Panc1 (cell line): ENCODE data around the gene ITGB2. TPM values are rescaled to one million over a fixed set of nuclear protein-coding genes. Genes with fewer than 3 reads are reported as not detected.

Experiments used
- ATAC-seq: fragments of 200-7000 bp; cut with Tn5 transposase; 2 replicates; pipeline ENCODE4 v1.9.1; 2020; ENCODE audit warnings: mild to moderate bottlenecking, moderate library complexity
- BruUV-seq: library from RNA; stranded (reverse); fragments of 400-500 nt; replicated peaks from 2 replicates; lab custom pipeline; 2021; lab: Mats Ljungman, UMichigan
- CTCF ChIA-PET: fragments of 300-600 bp; sonication (Branson Sonifier 250); formaldehyde crosslinking; loops from one replicate; lab custom pipeline; 2022; ENCODE audit warnings: antibody characterized with exemption; lab: Charles Lee
- POLR2A ChIA-PET: fragments of 300-600 bp; sonication (Branson Sonifier 250); formaldehyde crosslinking; loops from one replicate; lab custom pipeline; 2022; ENCODE audit warnings: antibody characterized with exemption; lab: Charles Lee
- DNase-seq: peaks from one replicate; pipeline ENCODE4 v3.0.0-alpha.2; 2010; ENCODE audit warnings: low read depth, low spot score
- H3K27ac ChIP-seq: 2 replicates; pipeline ENCODE4 v1.5.1; 2011; ENCODE audit warnings: mild to moderate bottlenecking, low read length, inconsistent platforms
- H3K27me3 ChIP-seq: fragments of 200-500 bp; sonication (Bioruptor generic); 2 replicates; pipeline ENCODE4 v1.6.0; 2014; ENCODE audit warnings: low read length, inconsistent platforms; ENCODE audit not compliant: control insufficient read depth, insufficient read depth
- H3K36me3 ChIP-seq: fragments of 200-500 bp; sonication (Bioruptor generic); 2 replicates; pipeline ENCODE4 v1.5.1; 2014; ENCODE audit warnings: inconsistent platforms, mild to moderate bottlenecking, low read length, moderate library complexity; ENCODE audit not compliant: control insufficient read depth, insufficient read depth
- H3K4me1 ChIP-seq: 2 replicates; pipeline ENCODE4 v1.5.1; 2011; ENCODE audit warnings: inconsistent platforms, mild to moderate bottlenecking, low read length, moderate library complexity; ENCODE audit not compliant: control insufficient read depth, insufficient read depth
- H3K4me3 ChIP-seq, 2 experiments: 2 replicates each; pipeline ENCODE4 v1.5.1; 2011 to 2012; ENCODE audit warnings: low read depth in 2 of 2, low read length in 2 of 2, mild to moderate bottlenecking in 2 of 2, inconsistent platforms in 1 of 2, moderate library complexity in 1 of 2
- H3K9me3 ChIP-seq: fragments of 200-500 bp; sonication (Bioruptor generic); 2 replicates; pipeline ENCODE4 v1.5.1; 2014; ENCODE audit warnings: low read depth, mild to moderate bottlenecking, inconsistent platforms, low read length, moderate library complexity; ENCODE audit not compliant: control insufficient read depth, insufficient read depth
- POLR2AphosphoS5 ChIP-seq: IDR thresholded peaks from 2 replicates; pipeline ENCODE4 v1.6.1; 2012; ENCODE audit warnings: mild to moderate bottlenecking, low read depth, low read length, moderate library complexity
- SIN3A ChIP-seq: IDR thresholded peaks from 2 replicates; pipeline ENCODE4 v1.6.1; 2012; ENCODE audit warnings: low read depth, mild to moderate bottlenecking, low read length, moderate library complexity, borderline replicate concordance; ENCODE audit not compliant: insufficient read depth
- TCF7L2 ChIP-seq: IDR thresholded peaks from 2 replicates; pipeline ENCODE4 v1.6.1; 2011; ENCODE audit warnings: mild to moderate bottlenecking, low read depth, low read length, inconsistent platforms
- in situ Hi-C: cut with HindIII; loops from 2 replicates; pipeline ENCODE4 v1.10.0; 2016; ENCODE audit warnings: low sequenced_read_pairs, low pct_unique_long_range_greater_than_20kb
- intact Hi-C: fragments of 100-400 bp; cut with micrococcal nuclease; formaldehyde crosslinking; loops from one replicate; pipeline ENCODE4 v1.10.0; 2022; ENCODE audit not compliant: unreplicated experiment
- total RNA-seq: library from RNA; stranded (reverse); gene quantifications from one replicate; pipeline ENCODE4 v1.2.1, GENCODE V29; 2021; ENCODE audit not compliant: unreplicated experiment
- TF ChIP-seq, protein P1 (sequence below): fragments of 450-650 bp; IDR thresholded peaks from 2 replicates; pipeline ENCODE4 v1.5.1; 2017; ENCODE audit warnings: mild to moderate bottlenecking
- TF ChIP-seq, protein P2 (sequence below), 2 experiments: IDR thresholded peaks; 2 replicates each; pipeline ENCODE4 v1.6.1; 2011 to 2012; ENCODE audit warnings: low read depth in 2 of 2, control low read depth in 1 of 2, low read length in 1 of 2, mild to moderate bottlenecking in 1 of 2, moderate library complexity in 1 of 2; ENCODE audit not compliant: insufficient read depth in 1 of 2

The ITGB2 gene
- total RNA-seq, 1 experiment from 2014 or later = 3.0 TPM

DNA sequence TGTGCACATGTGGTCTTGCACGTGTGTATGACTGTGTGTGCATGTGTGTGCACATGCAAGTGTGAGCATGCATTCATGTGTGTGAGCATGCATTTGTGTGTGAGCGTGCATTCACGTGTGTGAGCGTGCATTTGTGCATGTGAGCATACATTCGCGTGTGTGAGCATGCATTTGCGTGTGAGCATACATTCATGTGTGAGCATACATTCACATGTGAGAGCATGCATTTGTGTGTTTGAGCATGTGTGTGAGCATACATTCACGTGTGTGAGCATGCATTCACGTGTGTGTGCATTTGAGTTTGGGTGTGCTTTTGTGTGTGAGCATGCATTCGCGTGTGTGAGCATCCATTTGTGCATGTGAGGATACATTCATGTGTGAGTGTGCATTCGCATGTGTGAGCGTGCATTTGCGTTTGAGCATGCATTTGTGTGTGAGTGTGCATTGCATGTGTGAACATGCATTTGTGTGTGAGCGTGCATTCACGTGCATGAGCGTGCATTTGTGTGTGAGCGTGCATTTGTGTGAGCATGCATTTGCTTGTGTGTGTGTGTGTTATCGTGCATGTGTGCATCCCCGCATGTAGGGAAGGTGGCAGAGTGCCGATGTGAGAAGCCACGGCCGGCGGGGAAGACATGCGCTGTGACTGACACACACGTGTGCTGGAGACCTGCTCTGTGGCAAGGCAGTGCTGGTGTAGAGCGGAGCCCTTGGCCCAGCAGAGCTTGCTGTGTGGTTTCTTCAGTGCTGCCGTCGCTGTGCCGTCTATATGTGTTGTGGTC, 18.2 kb downstream of the ITGB2 start:
- intact Hi-C loops = no loop called here
- DNase-seq = no peak
- no peaks in the 10 kb centered on the region for H3K27me3 ChIP-seq
- no peaks in the 10 kb centered on the region for H3K36me3 ChIP-seq
- no peak overlapping the region for H3K27ac ChIP-seq
- CTCF ChIA-PET = no interaction called here
- H3K4me3 ChIP-seq = no peak overlapping the region
- no TSS peak for BruUV-seq
- POLR2A ChIA-PET = no interaction called here
- H3K4me1 ChIP-seq = no peaks in the 10 kb centered on the region
- no peaks in the 10 kb centered on the region for H3K9me3 ChIP-seq
- ATAC-seq = no peak
- in situ Hi-C loops = no loop called here
- TF ChIP-seq TCF7L2 (no peak), POLR2AphosphoS5 (no peak), SIN3A (no peak)
- TF ChIP-seq, protein P1, sequence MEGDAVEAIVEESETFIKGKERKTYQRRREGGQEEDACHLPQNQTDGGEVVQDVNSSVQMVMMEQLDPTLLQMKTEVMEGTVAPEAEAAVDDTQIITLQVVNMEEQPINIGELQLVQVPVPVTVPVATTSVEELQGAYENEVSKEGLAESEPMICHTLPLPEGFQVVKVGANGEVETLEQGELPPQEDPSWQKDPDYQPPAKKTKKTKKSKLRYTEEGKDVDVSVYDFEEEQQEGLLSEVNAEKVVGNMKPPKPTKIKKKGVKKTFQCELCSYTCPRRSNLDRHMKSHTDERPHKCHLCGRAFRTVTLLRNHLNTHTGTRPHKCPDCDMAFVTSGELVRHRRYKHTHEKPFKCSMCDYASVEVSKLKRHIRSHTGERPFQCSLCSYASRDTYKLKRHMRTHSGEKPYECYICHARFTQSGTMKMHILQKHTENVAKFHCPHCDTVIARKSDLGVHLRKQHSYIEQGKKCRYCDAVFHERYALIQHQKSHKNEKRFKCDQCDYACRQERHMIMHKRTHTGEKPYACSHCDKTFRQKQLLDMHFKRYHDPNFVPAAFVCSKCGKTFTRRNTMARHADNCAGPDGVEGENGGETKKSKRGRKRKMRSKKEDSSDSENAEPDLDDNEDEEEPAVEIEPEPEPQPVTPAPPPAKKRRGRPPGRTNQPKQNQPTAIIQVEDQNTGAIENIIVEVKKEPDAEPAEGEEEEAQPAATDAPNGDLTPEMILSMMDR = no peak
- TF ChIP-seq, protein P2, sequence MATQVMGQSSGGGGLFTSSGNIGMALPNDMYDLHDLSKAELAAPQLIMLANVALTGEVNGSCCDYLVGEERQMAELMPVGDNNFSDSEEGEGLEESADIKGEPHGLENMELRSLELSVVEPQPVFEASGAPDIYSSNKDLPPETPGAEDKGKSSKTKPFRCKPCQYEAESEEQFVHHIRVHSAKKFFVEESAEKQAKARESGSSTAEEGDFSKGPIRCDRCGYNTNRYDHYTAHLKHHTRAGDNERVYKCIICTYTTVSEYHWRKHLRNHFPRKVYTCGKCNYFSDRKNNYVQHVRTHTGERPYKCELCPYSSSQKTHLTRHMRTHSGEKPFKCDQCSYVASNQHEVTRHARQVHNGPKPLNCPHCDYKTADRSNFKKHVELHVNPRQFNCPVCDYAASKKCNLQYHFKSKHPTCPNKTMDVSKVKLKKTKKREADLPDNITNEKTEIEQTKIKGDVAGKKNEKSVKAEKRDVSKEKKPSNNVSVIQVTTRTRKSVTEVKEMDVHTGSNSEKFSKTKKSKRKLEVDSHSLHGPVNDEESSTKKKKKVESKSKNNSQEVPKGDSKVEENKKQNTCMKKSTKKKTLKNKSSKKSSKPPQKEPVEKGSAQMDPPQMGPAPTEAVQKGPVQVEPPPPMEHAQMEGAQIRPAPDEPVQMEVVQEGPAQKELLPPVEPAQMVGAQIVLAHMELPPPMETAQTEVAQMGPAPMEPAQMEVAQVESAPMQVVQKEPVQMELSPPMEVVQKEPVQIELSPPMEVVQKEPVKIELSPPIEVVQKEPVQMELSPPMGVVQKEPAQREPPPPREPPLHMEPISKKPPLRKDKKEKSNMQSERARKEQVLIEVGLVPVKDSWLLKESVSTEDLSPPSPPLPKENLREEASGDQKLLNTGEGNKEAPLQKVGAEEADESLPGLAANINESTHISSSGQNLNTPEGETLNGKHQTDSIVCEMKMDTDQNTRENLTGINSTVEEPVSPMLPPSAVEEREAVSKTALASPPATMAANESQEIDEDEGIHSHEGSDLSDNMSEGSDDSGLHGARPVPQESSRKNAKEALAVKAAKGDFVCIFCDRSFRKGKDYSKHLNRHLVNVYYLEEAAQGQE (IDR thresholded peaks at IDR 0.05; ENCODE audit: insufficient read depth in 1 of 2, low read depth in 2 of 2, low read length in 1 of 2) = no peak

DNA sequence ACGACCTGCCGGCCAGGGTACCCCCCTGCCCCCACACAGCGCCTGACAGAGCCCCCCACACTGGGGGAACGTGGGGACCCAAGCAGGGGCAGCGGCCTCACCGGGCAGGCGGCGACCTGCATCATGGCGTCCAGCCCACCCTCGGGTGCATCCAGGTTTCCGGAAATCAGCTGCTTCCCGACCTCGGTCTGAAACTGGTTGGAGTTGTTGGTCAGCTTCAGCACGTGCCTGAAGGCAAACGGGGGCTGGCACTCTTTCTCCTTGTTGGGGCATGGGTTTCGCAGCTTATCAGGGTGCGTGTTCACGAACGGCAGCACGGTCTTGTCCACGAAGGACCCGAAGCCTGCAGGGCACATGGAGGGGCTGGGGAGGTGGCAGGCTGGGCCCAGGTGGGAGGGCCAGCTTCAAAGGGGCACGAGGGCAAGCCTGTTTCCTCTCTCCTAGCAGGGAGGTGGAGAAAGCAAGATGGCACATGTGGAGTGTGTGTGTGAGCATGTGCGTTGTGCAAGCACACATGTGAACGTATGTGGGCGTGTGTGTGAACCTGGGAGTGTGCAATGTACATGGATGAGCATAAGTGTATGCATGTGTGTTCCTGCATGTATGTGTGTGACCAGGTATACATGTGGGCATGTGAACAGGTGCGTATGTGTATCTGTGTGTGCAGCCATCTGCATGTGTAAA, 19.2 kb downstream of the ITGB2 start:
- DNase-seq (no peak), ATAC-seq (no peak)
- TF ChIP-seq, protein P2 (IDR thresholded peaks at IDR 0.05; ENCODE audit: insufficient read depth in 1 of 2, low read depth in 2 of 2, low read length in 1 of 2) = no peak
- TF ChIP-seq TCF7L2 (no peak), SIN3A (no peak), POLR2AphosphoS5 (no peak)
- TF ChIP-seq, protein P1 = no peak
- ChIA-PET CTCF (no interaction called here), POLR2A (no interaction called here)
- no peak overlapping the region for H3K27ac ChIP-seq
- H3K4me1 ChIP-seq = no peaks in the 10 kb centered on the region
- no peaks in the 10 kb centered on the region for H3K36me3 ChIP-seq
- in situ Hi-C loops (no loop called here), intact Hi-C loops (no loop called here)
- H3K27me3 ChIP-seq = no peaks in the 10 kb centered on the region
- H3K9me3 ChIP-seq = no peaks in the 10 kb centered on the region
- no TSS peak for BruUV-seq
- H3K4me3 ChIP-seq = no peak overlapping the region
